Islet precursor cell (in vitro differentiated cells): Measurements from ENCODE around the gene ONECUT3.

Experiments used
- DNase-seq: peaks from one replicate; pipeline ENCODE4 v3.0.0-alpha.2; 2018

ONECUT3 gene

GRCh38 chr19:1742989-1743696 lies 10.2 kb upstream of the ONECUT3 start:
- no peak for DNase-seq

- no peak for DNase-seq
Measured at GRCh38 chr19:1744133-1744665, 9.1 kb upstream of the ONECUT3 start.

- no peak for DNase-seq
Measured at GRCh38 chr19:1744822-1745563, 8.3 kb upstream of the ONECUT3 start.

- DNase-seq, result no peak
Measured at GRCh38 chr19:1745589-1746031, 7.7 kb upstream of the ONECUT3 start.

- DNase-seq, result no peak
Measured at GRCh38 chr19:1746401-1747284, 6.7 kb upstream of the ONECUT3 start.

- DNase-seq, result peak; percentile 84
Measured at GRCh38 chr19:1747285-1748114, 5.8 kb upstream of the ONECUT3 start.

- no peak for DNase-seq
Measured at GRCh38 chr19:1748115-1748872, 5.0 kb upstream of the ONECUT3 start.

- no peak for DNase-seq
Measured at GRCh38 chr19:1748873-1749341, 4.4 kb upstream of the ONECUT3 start.

GRCh38 chr19:1749373-1750342 lies 3.6 kb upstream of the ONECUT3 start:
- DNase-seq, result no peak

- no peak for DNase-seq
Measured at GRCh38 chr19:1750343-1751021, 2.8 kb upstream of the ONECUT3 start.

- DNase-seq, result no peak
Measured at GRCh38 chr19:1751367-1752008, 1.8 kb upstream of the ONECUT3 start.

- no peak for DNase-seq
Measured at GRCh38 chr19:1752009-1752756, 1.1 kb upstream of the ONECUT3 start.

- no peak for DNase-seq
Measured at GRCh38 chr19:1754018-1754635, 821 bp downstream of the ONECUT3 start.

- DNase-seq, result no peak
Measured at GRCh38 chr19:1754636-1755466, 1.5 kb downstream of the ONECUT3 start.

- DNase-seq, result no peak
Measured at GRCh38 chr19:1755467-1756171, 2.3 kb downstream of the ONECUT3 start.

- no peak for DNase-seq
Measured at GRCh38 chr19:1756264-1756663, 3.0 kb downstream of the ONECUT3 start.
